ENCODE measurements around the gene BRINP3. TPM values are rescaled to one million over a fixed set of nuclear protein-coding genes. Genes with fewer than 3 reads are reported as not detected.
"Not testable (repeated sequence)": the region's sequence is repeated elsewhere in the genome, so short reads cannot be mapped to it uniquely, and the experiment has no call there.

The BRINP3 gene
- 10 to 100 TPM in 1 of 12 donors, 1 to 10 TPM in 5, under 1 TPM in 5, not detected in 1; 0.10 to 12.6 (median 1.1) TPM for polyA plus RNA-seq (ENCODE audit: insufficient read length in 12 of 12)
- long read RNA-seq, donor 1, partial matches to known transcripts = 9 of 10 reads
- long read RNA-seq, donor 1, other reads (novel, unspliced or antisense) = 0 of 10 reads
- long read RNA-seq, donor 2 = 0 reads
- long read RNA-seq, donor 3, partial matches to known transcripts = 0 of 1 reads
- long read RNA-seq, donor 3, other reads (novel, unspliced or antisense) = 0 of 1 reads
- long read RNA-seq, donor 4 = 0 reads
- long read RNA-seq, donor 5, partial matches to known transcripts = 0 of 1 reads
- long read RNA-seq, donor 5, other reads (novel, unspliced or antisense) = 0 of 1 reads
- long read RNA-seq, donor 6 = 0 reads
- long read RNA-seq, donor 7 = 0 reads
- long read RNA-seq, donor 8 = 0 reads
- long read RNA-seq, donor 9 = 0 reads
- long read RNA-seq, donor 10 = 0 reads
- long read RNA-seq, donor 11 = 0 reads

DNA sequence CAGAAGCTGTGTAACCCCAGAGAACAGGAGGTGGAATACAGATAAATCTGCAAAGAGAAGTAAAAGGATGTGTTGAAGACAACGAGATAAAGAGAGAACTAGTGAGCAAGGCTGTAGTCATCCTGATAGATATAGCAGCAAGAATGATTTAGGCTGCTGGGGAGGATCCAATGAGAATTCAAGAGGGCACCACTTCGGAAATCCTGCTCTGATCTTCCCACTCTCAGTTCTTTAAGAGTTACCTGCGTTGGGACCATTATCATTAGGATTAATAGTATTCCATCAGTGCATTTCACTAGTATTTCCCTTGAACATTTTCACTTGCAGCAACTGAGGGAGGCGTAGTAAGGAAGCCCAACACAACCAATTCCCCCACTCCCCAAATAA is at the start of gene BRINP3:
TSS of gene BRINP3 (minus strand) at position 103 of the 387 bp plus-strand sequence.
- peak; percentile 11 for DNase-seq

DNA sequence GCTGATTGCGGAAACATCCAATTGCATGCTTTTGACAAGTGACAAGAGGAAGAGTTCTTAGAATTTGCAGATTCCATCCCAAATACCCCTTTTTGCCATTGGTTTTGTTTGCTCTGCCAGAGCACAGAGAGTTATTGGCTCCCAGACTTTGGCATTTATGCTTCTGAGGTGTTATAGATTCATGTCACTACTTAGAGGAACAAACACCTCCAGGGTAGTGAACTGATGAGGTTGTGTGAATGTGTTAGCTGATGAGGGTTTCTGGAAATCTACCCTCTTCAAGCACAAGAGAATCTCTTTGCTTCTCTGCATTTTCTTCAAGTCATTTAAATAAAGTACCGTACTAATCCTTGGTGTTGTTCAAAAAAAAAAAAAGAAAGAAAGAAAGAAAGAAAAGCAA is 33.9 kb upstream of the BRINP3 start:
- DNase-seq = no peak

- DNase-seq = no peak
These were observed 29.7 kb upstream of the BRINP3 start for GRCh38 chr1:190507357-190507756.

DNA sequence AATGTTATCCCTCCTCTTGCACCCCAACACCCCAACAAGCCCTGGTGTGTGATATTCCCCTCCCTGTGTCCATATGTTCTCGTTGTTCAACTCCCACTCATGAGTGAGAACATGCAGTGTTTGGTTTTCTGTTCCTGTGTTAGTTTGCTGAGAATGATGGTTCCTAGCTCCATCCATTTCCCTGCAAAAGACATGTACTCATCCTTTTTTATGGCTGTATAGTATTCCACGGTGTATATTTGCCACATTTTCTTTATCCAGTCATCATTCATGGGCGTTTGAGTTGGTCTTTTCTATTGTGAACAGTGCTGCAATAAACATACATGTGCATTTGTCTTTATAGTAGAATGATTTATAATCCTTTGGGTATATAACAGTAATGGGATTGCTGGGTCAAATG is 26.9 kb upstream of the BRINP3 start:
- not testable (repeated sequence) for DNase-seq

GRCh38 chr1:190497565-190497964 is 19.9 kb upstream of the BRINP3 start:
- no peak for DNase-seq

GRCh38 chr1:190494451-190494850 is 16.8 kb upstream of the BRINP3 start:
- no peak for DNase-seq

GRCh38 chr1:190491404-190491803 is 13.7 kb upstream of the BRINP3 start:
- DNase-seq = no peak

DNA sequence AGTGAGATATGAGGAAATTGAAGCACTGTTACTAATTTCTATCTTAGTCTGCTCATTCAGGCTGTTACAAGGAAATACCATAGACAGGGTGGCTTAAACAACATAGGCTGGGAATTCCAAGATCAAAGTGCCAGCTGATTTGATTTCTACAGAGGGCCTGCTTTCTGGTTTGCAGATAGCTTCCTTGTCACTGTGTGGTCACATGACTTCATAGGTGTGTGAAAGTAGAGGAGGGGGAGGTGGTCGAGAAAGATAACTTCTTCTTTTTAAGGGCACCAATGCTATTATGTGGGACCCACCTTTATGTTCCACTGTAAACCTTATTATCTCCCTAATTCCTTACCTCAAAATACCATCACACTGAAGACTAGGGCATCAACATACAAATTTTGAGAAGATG is 6.4 kb upstream of the BRINP3 start:
- DNase-seq = no peak

DNA sequence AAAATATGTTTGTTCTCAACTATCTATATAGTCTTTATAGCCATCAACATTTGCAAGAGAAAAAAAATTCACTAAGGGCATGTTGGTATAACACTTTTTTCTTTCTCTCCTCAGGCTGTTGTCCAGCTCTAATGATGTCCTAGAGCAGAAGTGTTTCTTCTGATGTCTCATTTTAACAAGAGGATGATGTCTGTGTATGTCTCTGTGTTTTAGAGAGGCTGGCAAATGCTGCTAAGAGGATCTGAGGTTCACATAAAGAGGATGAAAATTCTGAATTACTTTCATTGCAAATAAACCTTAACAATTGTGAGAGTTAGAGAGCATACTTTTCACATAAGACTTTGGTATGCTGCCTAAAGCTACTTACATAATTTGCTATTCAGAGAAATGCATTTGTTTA is 2.6 kb upstream of the BRINP3 start:
- no peak for DNase-seq

GRCh38 chr1:190479516-190479915 is 1.9 kb upstream of the BRINP3 start:
- DNase-seq = no peak

DNA sequence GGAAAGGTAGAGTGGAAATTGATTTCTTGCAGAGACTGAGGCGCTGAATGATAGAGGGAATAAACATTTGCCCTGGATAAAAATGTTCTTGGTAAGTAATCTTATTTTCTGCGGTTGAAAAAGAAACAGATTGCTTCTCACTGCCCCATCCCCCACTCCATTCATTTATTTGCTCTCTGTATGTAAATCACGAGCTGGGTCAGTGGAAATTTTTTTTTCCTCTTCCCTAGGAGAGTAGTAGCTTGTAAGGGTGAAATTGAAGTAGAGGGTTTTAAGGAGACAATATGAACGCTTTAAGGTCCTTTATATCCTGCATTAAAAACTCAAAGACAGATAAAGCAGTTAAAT is 1.4 kb upstream of the BRINP3 start:
- peak; percentile 9 for DNase-seq

DNA sequence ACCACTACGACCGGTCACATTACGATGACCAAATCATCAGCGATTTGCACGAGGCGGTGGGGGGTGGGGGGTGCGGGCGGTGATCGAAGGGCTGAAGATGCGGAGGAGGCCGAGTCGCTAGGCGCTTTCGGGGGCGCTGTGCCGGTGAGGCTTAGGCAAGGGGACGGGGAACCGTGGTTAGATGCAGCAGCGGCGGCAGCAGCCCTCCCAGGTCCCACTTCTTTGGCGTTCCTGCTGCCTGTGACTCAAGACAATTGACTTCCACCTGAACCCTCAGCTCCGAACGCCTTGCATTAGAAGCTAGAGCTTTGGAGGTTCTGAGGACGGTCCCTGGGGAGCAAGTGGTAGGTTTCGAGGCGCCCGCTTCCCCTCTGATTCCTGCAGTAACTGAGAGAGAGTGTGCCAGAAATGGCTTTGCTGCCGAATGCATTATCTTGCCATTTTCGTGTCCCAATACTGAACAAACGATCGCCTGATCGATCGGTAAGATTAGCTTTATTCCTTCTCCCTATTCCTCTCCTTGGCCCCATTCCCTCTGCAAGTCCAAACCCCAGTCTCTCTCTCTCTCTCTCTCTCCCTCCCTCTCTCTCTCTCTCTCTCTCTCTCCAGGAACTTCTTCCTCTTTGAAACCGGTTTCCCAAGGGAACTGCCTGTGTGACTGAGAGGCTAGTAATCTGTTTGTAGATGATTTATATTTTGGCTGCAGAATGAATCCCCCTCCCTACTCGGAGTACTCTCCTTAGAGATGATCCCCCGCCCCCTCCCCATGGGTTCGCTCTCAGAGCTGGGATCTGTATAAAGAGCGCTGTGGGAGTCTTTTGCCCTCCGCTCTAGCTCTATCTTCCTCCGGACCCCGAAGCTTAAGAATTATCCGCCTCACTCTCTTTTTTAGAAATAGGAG is 735 bp upstream of the BRINP3 start:
- peak; percentile 29 for DNase-seq

GRCh38 chr1:190476806-190477205 is 858 bp downstream of the BRINP3 start:
- DNase-seq = no peak

GRCh38 chr1:190476321-190476720 is 1.3 kb downstream of the BRINP3 start:
- DNase-seq = no peak

DNA sequence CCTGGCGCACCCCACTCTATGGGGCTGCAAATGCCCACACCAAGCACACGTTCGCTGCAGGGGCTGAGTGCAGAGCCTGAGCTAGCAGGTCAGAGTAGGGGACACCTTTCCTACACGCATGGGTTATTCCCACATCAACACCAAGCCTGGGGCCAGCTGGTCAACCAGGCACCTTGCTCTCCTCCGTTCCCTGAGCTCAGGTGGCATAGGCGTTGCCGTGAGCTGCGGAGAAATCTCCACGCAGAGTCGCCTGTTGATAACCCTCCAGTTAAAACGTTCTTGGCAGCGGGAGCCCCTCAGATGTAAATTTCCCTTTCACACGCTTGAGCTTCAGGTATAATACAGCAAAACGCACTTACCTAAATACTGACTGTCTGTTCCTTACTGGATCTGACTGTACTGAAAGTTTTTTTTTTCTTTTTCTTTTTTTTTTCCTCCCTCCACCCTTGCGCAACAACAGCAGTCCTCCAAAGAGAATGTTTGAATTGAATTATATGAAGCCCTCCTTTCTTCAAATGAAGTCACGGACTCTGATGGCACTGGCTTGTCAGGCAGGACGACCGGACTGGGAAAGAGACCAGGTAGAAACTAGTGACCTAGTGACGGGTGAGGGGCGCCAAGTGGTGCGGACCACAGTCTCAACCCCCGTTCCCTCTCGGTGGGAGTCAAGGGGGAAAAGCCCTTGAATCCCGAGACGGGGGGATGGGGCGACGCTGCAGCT is 2.1 kb downstream of the BRINP3 start:
- peak; percentile 7 for DNase-seq

DNA sequence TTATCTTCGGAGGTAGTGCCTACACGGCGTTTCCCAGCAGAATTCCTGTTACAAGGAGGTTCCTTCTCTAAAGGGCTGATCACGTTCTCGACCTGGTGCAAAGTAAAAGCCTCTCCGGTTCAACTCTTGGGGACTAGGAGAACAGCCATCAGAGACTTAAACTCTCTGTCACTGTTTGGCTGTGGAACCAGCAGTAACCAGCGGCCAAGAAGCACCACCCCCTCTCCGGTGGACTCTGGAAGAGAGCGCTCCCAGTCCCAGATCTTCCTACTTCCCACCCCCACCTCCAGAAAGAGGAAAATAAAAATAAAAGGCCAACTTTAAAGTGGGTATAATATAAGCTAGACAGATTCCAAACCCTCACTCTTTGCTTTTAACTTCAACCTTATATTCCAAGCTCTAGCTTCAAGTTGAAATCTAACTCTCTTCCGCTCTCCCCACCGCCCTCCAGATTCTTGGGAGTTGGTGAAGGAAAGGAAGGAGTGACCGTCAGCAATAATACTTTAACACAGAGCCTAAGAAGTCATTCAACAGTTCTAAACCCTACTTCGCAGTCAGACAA is 2.9 kb downstream of the BRINP3 start:
- peak; percentile 10 for DNase-seq

GRCh38 chr1:190474010-190474409 is 3.7 kb downstream of the BRINP3 start:
- no peak for DNase-seq

- no peak for DNase-seq
These were observed 5.2 kb downstream of the BRINP3 start for GRCh38 chr1:190472494-190472893.

- no peak for DNase-seq
These were observed 5.6 kb downstream of the BRINP3 start for GRCh38 chr1:190472042-190472441.

DNA sequence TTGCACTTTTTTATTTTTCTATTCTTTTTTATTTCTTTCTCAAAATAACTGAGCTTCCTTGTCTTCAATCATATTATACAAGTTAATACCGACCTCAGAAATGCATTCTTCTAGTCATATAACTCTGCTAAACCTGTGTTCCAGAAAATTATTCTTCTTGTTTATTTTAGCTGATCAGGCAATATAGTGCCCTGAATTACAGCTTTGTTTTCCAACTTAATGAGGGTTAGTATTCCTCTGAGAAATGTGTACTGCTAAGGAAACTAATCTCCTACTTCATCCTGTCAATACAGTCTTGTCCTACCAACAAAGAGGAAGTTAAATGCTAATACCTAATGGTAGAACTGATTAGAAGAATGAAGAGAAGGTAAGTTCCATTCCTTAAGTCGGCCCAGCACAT is 13.0 kb downstream of the BRINP3 start:
- DNase-seq = no peak

- DNase-seq = no peak
These were observed 21.5 kb downstream of the BRINP3 start for GRCh38 chr1:190456129-190456528.

- DNase-seq = no peak
These were observed 22.0 kb downstream of the BRINP3 start for GRCh38 chr1:190455631-190456030.
